Right atrium auricular region (tissue), 2 donors: ENCODE measurements around the gene PPP4R3A. TPM values are rescaled to one million over a fixed set of nuclear protein-coding genes. Genes with fewer than 3 reads are reported as not detected.
"Not testable (repeated sequence)": the region's sequence is repeated elsewhere in the genome, so short reads cannot be mapped to it uniquely, and the experiment has no call there.

Experiments used
- DNase-seq: peaks from one replicate; pipeline ENCODE4 v3.0.0-alpha.2; 2019; ENCODE audit warnings: low spot score
- H3K27ac ChIP-seq, 2 donors: fragments of 200-600 bp; sonication (generic); 1 replicate in 1 of 2; 2 replicates in 1 of 2; pipeline ENCODE4 v1.5.1; 2016 to 2019
- H3K27me3 ChIP-seq, 2 donors: fragments of 200-600 bp; sonication (generic); one replicate each; pipeline versions ENCODE4 v1.5.1 to v1.6.0; 2017 to 2019
- H3K36me3 ChIP-seq: fragments of 200-600 bp; sonication (generic); one replicate; pipeline ENCODE4 v1.5.1; 2016
- H3K4me1 ChIP-seq, 2 donors: fragments of 200-600 bp; sonication (generic); one replicate each; pipeline versions ENCODE4 v1.5.1 to v1.6.0; 2017 to 2019
- H3K4me3 ChIP-seq, 2 donors: fragments of 200-600 bp; sonication (generic); 1 replicate in 1 of 2; 2 replicates in 1 of 2; pipeline ENCODE4 v1.5.1; 2017 to 2019; ENCODE audit warnings: mild to moderate bottlenecking in 1 of 2, moderate library complexity in 1 of 2
- H3K9me3 ChIP-seq, 2 donors: fragments of 200-600 bp; sonication (generic); one replicate each; pipeline ENCODE4 v1.5.1; 2019
- CTCF ChIP-seq, 2 donors: fragments of 200-600 bp; sonication (generic); IDR thresholded peaks; one replicate each; pipeline ENCODE4 v1.5.1; 2019; ENCODE audit warnings: antibody characterized with exemption in 2 of 2
- total RNA-seq, 2 donors: library from RNA; depleted of rRNA; stranded (reverse); fragments of >200 nt; gene quantifications; one replicate each; pipeline ENCODE4 v1.1.0, GENCODE V29; 2016

PPP4R3A gene
- total RNA-seq, 2 donors from 2014 or later: 40.2 to 48.0 TPM

- H3K4me1 ChIP-seq: no peaks in the 10 kb centered on the region
- H3K27ac ChIP-seq: no peak overlapping the region
- no peaks in the 10 kb centered on the region for H3K9me3 ChIP-seq
- no peak for TF ChIP-seq CTCF (IDR thresholded peaks at IDR 0.05)
- no peaks in the 10 kb centered on the region for H3K27me3 ChIP-seq
- DNase-seq: no peak
- no peak overlapping the region for H3K4me3 ChIP-seq
- peaks cover 25% of the 10 kb centered on the region for H3K36me3 ChIP-seq
Observed at GRCh38 chr14:91453744-91454143, 56.4 kb downstream of the PPP4R3A start.

GRCh38 chr14:91444335-91445020, 65.6 kb downstream of the PPP4R3A start:
- H3K4me3 ChIP-seq: no peak overlapping the region
- H3K27ac ChIP-seq: no peak overlapping the region
- H3K36me3 ChIP-seq: no peaks in the 10 kb centered on the region
- no peaks in the 10 kb centered on the region for H3K27me3 ChIP-seq
- TF ChIP-seq CTCF (IDR thresholded peaks at IDR 0.05): no peak
- no peak for DNase-seq
- H3K4me1 ChIP-seq: no peaks in the 10 kb centered on the region
- H3K9me3 ChIP-seq: peaks cover 0 to 5% of the 10 kb centered on the region in 2 donors

- Histone ChIP-seq H3K36me3 (no peaks in the 10 kb centered on the region), H3K27ac (no peak overlapping the region), H3K4me1 (no peaks in the 10 kb centered on the region), H3K9me3 (no peaks in the 10 kb centered on the region), H3K27me3 (no peaks in the 10 kb centered on the region), H3K4me3 (no peak overlapping the region)
- DNase-seq: no peak
- no peak for TF ChIP-seq CTCF (IDR thresholded peaks at IDR 0.05)
Observed at GRCh38 chr14:91439345-91439744, 70.8 kb downstream of the PPP4R3A start.

- no peak for TF ChIP-seq CTCF (IDR thresholded peaks at IDR 0.05)
- no peak overlapping the region for H3K27ac ChIP-seq
- H3K9me3 ChIP-seq: no peaks in the 10 kb centered on the region
- H3K36me3 ChIP-seq: no peaks in the 10 kb centered on the region
- no peak for DNase-seq
- H3K27me3 ChIP-seq: no peaks in the 10 kb centered on the region
- H3K4me1 ChIP-seq: no peaks in the 10 kb centered on the region
- no peak overlapping the region for H3K4me3 ChIP-seq
Observed at GRCh38 chr14:91438845-91439244, 71.3 kb downstream of the PPP4R3A start.

- not testable (repeated sequence) for DNase-seq, H3K27me3 ChIP-seq, H3K36me3 ChIP-seq, H3K9me3 ChIP-seq, H3K4me3 ChIP-seq, H3K4me1 ChIP-seq, H3K27ac ChIP-seq
Observed at GRCh38 chr14:91436266-91436665, 73.8 kb downstream of the PPP4R3A start.

- H3K4me3 ChIP-seq: no peak overlapping the region
- no peaks in the 10 kb centered on the region for H3K4me1 ChIP-seq
- TF ChIP-seq CTCF (IDR thresholded peaks at IDR 0.05): no peak
- H3K27me3 ChIP-seq: no peaks in the 10 kb centered on the region
- DNase-seq: no peak
- H3K36me3 ChIP-seq: no peaks in the 10 kb centered on the region
- no peak overlapping the region for H3K27ac ChIP-seq
- H3K9me3 ChIP-seq: no peaks in the 10 kb centered on the region
Observed at GRCh38 chr14:91429385-91429784, 80.7 kb downstream of the PPP4R3A start.

- not testable (repeated sequence) for H3K27me3 ChIP-seq, DNase-seq, H3K4me1 ChIP-seq, H3K4me3 ChIP-seq, H3K9me3 ChIP-seq, H3K36me3 ChIP-seq, H3K27ac ChIP-seq
Observed at GRCh38 chr14:91428931-91429330, 81.2 kb downstream of the PPP4R3A start.

GRCh38 chr14:91425531-91425944, 84.6 kb downstream of the PPP4R3A start:
- H3K27ac ChIP-seq, H3K4me3 ChIP-seq, H3K4me1 ChIP-seq, DNase-seq, H3K27me3 ChIP-seq, H3K9me3 ChIP-seq, H3K36me3 ChIP-seq: not testable (repeated sequence)
